Limb (tissue), 2 donors: Measurements from ENCODE around the gene SELPLG.
A peak's percentile ranks its signal among the peaks of the same experiment; 100 is the strongest.
"Not testable (repeated sequence)": the region's sequence is repeated elsewhere in the genome, so short reads cannot be mapped to it uniquely, and the experiment has no call there.

Source experiments
- DNase-seq, 2 donors: peaks; one replicate each; pipeline ENCODE4 v3.0.0-alpha.2; 2016; ENCODE audit errors: extremely low spot score in 2 of 2

Gene SELPLG

DNA sequence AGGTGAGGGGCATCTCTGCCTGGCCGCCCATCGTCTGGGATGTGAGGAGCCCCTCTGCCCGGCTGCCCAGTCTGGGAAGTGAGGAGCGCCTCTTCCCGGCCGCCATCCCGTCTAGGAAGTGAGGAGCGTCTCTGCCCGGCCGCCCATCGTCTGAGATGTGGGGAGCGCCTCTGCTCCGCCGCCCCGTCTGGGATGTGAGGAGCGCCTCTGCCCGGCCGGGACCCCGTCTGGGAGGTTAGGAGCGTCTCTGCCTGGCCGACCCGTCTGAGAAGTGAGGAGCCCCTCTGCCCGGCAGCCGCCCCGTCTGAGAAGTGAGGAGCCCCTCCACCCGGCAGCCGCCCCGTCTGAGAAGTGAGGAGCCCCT lies 22.1 kb upstream of the SELPLG start:
- not testable (repeated sequence) for DNase-seq

DNA sequence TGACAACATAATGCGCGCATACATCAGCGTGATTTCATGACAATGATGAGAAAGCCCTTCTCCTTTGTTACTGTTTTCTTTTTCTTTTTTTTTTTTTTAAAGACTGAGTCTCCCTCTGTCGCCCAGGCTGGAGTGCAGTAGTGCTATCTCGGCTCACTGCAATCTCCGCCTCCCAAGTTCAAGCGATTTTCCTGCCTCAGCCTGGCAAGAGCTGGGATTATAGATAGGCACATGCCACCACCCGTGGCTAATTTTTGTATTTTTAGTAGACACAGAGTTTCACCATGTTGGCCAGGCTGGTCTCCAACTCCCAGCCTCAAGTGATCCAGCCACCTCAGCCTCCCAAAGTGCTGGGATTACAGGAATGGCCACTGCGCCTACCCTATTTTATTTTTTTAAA lies 20.9 kb upstream of the SELPLG start:
- DNase-seq = not testable (repeated sequence)

DNA sequence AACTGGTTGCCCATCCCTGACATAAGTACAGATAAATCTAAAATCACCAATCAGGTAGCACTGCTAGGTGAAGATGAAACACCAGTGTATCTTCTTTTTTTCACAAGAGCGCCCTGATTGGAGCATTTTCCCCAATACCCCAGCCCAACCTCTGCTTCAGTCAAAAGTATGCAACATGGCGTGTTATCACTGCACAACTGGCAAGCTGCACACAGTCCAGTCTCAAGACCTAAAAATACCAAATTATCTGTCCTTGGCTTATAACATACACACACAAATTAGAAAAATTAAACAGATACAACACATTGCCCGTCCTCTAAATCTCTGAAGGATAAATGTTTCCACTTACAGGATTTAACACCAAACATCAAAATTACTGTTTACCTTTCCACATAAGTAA lies 20.2 kb upstream of the SELPLG start:
- DNase-seq = no peak

DNA sequence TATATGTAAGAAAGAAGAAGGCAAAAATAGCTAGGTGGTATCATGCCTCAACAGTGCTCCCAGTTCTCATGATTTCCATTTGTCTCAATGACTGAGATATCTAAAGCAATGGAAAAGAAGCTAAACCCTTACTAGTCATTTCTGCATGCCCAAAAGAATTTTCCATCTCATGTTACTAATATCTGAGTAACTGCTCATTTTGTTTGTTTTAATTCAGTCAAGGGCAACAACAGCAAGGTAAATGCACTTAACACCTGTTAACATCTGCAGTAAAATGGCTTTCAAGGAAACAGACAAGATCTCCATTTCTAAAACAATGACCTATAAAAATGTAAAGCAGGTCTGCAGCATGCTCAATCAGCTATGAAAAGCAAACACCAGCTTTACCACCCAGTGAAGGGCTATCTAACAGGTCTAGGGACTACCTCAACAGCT lies 19.4 kb upstream of the SELPLG start:
- no peak for DNase-seq

DNA sequence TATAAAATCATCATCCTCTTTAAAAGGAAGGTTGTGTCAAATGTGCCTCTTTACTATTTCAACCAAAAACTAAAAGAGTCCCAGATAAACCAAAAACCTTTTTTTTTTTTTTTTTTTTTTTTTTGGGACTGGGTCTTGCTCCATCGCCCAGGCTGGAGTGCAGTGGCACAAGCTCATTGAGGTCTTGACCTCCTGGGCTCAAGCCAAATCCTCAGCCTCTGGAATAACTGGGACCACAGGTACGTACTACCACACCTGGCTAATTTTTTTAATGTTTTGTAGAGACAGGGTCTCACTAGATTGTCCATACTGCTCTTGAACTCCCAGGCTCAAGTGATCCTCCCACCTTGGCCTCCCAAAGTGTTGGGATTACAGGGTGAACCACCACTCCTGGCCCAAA lies 16.4 kb upstream of the SELPLG start:
- no peak for DNase-seq

DNA sequence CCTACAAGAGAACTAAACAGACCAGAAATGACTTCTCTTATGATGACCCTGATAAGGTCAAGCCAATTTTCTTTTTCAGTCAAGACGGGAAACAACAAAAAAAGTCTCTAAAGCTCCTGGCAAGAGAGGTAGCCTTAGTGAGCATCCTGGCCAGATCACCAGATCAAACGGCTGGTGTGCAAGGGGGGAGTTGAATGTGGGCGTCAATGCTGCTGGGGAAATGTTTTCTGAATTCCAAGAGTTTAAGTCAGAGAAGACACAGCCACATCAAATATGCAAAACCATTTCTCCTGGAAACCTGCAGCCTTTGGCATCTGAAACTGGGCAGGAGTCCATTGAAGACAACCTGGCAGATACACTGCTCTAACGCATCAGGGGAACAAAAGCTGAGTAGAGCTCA lies 16.0 kb upstream of the SELPLG start:
- DNase-seq = no peak

DNA sequence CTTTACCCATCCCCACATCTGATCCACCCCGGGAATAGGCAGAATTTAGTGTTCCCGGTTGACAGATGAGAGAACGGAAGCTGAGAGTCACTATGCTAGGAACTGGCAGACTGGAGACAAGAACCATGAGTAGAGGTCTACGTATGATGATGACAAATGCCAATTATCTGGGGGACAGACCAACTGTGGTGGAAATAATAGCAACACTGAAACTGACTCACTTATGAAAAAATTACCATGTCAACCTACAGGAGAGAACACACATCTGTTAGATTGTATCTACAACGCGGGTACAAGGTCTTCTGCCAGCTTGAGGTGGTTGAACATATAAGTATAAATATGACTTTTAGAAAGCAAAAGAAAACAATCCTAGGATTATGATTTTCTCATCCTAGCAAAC lies 15.4 kb upstream of the SELPLG start:
- DNase-seq = no peak

DNA sequence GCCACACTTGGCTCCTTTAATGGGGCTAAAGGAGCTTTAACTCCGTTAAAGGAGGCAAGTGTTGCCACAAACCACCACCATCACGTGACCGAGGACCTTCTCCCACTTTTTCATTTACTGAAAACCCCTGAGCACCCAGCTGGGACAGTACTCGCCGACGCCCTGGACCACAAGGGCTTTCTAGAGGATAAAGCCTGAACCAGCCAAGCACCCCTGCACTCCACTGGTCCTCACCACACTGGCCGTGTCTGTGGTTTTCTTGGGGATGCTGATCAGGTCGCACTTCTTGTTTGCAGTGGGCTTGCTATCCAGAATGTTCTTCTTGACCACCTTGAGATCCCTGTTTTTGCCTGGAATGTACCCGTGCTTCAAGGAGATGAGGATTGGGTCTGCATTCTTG lies 14.7 kb upstream of the SELPLG start:
- DNase-seq = no peak

DNA sequence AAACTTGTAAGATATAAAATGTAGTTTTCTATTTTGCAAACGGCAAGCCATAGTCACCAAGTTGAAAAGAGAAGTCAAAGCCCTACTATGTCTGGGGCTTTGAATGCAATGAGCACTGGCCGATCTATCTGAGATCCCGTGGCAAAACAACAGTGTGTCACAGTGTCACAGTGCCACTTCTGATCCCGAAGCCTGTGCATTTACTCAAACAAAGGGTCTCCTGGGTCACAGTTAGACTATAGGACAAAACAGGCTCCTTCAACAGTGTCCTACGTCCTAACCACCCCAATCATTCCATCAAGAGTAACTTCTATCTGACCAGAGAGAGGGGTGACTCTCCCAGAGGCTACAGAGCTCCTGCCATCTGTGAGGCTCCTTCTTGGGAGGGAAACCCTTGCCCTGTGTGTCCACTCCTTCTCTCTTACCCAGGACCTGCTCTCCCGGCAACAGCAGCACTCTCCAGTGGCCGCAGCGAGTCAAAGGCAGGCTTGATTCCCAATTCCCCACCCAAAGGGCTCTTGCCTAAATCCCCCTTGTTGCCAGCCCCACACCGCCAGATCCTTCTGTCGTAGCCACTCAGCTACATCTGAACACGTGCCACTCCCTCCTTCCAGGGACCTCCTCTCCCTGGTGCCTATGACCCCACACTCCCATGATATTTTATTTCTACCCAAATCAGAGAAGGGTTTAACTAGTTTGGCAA lies 14.0 kb upstream of the SELPLG start:
- DNase-seq = no peak

DNA sequence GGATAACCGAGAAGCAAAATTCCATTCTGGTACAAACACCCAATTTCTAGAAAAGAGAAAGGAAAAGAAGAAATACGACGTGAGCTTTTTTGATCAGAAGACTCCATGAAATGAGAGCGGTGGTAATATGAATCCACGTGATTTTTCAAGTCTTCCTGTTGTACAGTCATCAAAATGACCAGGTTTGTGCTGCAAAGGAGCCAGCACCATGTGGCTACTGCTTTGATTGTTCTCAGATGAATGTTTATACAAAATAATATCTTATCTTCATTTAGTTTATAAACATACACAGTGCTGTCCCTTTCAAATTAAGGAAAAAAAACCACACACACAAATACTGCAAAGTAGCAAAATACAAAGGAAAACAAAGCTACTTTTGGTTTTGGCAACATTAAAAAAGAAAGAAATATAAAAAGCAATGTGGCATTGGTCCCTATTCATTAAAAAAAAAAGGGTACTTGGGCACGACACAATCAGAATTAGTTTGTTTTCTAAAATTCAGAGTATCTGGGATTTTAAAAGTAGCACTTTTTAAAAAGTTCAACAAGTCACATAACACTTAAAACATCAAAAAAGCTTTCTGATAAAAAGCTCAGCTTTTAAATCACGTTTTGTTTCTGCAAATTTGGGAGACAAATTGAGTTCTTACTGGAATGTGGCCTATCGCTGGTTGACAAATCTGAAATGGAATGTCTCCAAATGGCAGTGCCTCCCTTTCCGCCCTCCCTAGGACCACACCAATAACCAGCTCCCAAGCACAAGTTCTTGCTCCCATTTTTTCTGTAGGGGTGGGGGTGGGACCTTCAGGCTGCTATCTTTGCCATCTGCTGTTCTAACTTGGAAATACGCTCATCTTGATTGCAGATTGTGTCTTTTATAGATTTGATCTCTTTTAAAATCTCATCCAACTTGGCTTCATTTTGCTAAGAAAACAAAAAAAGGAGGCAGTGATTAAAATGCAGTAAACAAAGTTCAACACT lies 13.2 kb upstream of the SELPLG start:
- DNase-seq = no peak

DNA sequence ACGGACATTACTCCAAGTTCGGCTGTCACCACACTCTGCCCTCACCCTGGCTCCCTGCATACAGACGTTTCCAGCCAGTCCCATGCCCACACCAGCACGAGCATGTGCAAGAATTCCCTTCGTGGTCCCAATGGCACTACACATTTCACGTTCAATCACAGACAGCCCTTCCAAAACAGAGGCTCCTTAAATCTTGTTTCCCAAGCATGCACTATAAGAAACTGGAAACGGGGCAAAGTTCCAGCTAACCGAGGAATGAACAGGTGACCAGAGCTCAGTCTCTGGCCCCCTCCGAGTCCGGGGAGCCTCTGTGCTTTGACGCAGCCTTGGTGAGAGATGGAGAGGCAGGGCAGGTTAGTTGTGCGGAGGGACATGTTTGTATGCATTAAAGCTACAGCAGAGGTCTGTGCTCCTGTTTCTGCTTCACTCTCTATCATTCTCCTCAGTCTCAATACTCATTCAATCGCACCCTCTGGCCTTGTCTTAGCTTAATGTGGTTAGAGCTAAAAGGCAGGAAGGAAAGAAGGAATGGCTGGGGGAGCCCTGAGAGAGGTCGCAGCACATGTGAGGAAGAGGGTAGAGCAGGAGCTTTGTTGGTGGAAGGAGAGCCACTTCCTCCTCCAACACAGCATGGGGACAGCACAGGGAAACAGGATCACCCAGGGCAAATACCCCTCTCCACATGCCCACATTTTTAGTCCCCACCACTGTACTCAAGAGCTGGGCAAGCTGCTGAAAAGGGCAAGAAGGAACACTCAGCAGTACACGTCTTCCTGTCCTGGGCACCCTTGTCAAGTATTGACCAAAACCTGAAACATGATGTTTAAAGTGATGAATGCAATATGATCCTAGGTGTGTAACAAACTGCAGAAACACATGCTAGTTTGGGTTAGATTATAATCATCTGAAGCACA lies 12.2 kb upstream of the SELPLG start:
- no peak for DNase-seq

DNA sequence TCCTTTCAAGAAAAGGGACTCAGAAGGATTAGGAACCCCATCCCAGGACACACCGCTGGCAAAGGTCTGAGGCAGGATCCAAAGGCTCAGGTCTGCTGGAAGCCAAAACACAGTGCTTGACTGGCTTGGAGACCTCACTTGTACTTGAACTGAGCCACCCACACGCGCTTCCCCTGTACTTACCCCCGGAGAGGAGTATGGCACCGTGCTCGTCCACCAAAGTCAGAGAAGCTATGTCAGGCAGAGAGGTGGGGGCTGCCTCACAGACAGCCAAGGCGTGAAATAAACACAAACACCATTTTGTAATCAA lies 11.1 kb upstream of the SELPLG start:
- DNase-seq = no peak

DNA sequence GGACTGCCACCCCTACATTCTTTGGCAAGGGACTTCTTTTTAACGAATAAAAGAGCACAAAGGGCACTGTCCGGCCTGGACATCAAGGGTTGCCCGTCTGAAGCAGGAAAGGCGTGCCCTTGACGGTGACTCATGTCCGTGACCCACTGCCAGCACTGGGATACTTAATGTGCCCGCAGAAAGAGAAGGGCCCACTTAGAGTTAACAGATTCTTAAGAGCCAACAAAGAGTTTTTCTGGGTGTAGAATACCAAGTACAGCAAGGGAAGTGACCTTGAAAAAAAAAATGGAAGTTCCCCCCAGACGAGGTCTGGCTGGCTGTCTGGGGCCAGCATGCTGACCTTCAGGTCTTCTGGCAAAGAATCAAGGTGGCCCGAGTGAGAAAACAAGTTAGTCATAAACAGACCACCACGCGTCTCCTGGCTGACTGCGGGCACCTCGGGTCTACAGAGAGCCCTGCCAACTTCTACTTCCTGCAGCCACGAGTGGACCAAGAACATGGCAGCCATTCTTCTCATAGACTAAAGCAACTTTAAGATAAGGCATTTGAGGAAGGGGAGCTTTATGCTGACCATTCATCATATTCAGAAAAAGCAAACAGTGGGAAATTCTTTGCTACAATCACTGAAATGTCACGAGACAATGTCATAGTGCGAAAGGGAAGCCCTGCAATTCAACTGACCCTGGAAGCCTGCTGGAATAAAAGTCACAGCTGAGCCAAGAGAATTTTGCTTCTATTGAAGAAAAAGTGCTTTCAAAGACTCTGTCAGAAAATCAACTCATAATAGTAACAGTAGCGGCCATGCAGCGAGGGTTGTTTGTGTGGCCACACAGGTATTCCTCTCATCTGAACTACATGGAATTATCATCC lies 10.5 kb upstream of the SELPLG start:
- no peak for DNase-seq

DNA sequence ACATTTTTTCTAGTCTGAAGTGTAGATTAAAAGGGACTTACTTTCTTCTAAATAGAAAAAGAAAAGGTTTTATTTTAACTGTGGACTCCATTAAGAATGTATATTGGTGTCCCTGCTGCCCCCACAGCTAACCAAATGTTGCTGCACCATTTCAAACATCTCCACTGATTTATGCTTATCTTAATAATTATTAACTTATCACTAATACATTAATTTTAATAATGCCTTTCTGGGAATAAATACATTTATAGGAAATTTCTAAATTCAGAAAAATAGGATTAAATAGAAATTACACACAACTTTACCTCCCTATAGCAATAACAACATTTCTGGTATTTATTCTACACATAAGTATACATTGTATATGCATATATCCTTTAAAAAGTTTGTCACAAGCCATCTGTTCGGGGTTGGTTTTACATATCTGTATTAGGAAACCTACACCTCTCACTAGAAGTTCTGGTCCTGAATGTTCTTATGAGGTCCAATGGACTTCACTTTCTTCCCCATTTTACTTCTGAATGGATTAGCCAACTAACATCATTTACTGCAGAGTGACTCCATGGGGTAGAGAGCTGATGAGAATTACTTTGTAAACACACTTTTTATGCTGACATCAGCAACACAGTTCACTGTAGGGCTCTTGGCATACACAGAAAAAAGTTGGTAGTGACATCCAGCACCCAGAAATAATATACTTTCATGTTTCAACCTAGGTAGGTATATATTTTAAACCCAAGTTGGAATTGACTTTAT lies 9.4 kb upstream of the SELPLG start:
- no peak for DNase-seq

DNA sequence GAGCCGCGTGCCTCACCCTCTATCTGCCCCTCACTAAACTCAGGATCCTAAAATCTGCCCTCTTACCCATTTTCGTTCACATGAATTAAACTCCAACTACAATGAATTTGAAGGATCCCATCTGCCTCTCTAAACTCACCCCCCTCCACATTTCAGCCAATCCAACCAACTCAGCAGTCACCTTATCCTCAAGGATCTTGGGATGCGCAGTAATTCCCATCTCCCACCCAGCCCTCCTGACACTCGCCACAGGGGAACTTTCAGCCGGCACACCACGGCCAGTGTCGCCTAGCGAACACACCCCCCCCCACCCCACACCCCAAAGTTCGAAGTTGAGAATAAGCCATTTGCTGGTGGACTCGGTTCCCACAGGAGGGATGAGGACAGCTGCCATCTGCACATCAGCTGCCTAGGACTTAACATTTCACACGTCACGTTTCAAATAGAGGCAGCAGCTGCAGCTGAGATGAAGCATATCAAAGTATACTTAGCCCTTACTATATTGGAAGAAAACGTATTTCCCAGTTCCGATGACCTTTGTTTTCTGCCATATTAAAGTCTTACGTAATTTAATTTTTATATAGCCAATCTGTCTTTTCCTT lies 8.7 kb upstream of the SELPLG start:
- peak; percentile 73 to 83 for DNase-seq

DNA sequence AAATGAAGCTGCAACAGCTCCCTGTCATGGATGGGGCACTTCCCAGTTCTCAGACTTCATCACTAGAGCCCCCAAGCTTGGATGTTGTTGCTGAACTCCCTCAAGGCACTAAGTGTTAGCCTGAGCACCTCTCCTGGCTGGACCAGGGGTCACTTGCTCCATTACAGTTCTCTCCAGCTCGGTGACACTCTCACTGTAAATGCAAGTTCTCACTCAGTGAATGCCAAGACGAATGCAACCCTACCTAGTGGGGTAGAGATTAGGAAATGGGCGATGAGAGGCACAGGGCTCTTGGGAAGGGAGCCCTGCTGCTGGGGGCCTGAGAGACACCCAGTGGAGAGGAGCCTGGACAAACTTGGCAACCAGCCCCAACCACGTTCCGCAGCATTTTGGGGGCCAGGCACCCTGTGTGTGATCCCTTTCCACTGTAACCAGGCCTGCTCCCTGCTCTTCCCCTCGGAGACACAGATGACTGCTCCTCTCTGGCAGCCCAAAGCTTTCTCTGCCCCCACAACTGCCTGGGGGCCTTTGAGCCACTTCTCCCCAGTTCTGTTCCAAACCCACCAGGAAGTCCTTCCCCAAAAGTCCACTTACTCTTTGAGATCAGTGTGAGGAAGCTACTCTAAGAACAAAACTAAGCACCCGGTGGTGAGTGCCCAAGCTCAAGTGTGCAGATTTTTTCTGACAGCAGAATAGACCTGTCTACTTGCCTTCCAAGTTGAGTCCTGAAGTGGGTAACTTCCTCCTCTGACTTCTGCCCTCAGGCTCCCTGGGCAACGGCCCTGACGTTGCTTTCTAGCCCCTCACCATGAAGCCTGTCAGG lies 8.0 kb upstream of the SELPLG start:
- no peak for DNase-seq

DNA sequence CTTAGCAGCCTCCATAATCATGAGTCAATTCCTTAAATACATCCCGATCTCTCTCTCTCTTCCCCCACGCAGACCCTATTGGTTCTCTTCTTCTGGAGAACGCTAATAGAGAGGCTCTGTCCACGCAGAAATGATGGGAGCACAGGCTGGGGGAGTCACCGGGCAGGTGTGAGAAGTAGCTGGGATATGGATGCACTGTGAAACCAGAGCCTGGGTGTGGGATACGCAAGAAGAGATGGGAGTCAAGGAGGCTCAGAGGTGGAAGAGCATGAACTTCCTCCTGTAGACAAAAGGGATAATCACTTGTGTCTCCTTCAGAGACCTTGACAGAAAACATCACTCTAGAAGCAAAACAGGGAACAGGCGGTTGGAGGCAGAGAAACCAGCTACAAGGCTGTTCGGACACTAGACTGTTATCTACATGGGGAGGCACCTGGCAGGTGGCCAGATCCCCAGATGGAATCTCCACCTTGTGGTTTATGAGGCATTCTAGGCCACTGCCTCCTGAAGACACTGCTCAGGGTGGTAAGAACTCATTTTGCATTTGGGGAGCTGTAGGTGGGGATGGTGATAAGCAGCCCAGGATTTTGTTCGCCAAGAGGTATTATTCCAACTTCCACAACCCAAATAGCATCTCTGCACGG lies 7.2 kb upstream of the SELPLG start:
- no peak for DNase-seq
